HEK293T (cell line): Measurements from ENCODE around the gene EDIL3.

Experiments used
- BHLHE40 ChIP-seq: fragments of 450-650 bp; IDR thresholded peaks from 2 replicates; pipeline ENCODE4 v1.6.1; 2016; ENCODE audit warnings: mild to moderate bottlenecking, moderate library complexity, borderline replicate concordance
- HDGF ChIP-seq: fragments of 450-650 bp; IDR thresholded peaks from 2 replicates; pipeline ENCODE4 v1.6.1; 2017; ENCODE audit warnings: antibody characterized with exemption, borderline replicate concordance
- SUZ12 ChIP-seq: fragments of 450-650 bp; IDR thresholded peaks from 2 replicates; pipeline ENCODE4 v1.6.1; 2016; ENCODE audit warnings: mild to moderate bottlenecking
- ZNF384 ChIP-seq: fragments of 450-650 bp; IDR thresholded peaks from 2 replicates; pipeline ENCODE4 v1.6.1; 2016

GRCh38 chr5:83972236-83972635, 412.4 kb downstream of the EDIL3 start:
- no peak for TF ChIP-seq HDGF
- no peak for TF ChIP-seq SUZ12
- no peak for TF ChIP-seq ZNF384
- TF ChIP-seq BHLHE40 = no peak
